ENCODE measurements around the gene LRPAP1. TPM values are rescaled to one million over a fixed set of nuclear protein-coding genes. Genes with fewer than 3 reads are reported as not detected.

The LRPAP1 gene
- total RNA-seq, 1 donor from 2014 or later: 227 TPM

DNA sequence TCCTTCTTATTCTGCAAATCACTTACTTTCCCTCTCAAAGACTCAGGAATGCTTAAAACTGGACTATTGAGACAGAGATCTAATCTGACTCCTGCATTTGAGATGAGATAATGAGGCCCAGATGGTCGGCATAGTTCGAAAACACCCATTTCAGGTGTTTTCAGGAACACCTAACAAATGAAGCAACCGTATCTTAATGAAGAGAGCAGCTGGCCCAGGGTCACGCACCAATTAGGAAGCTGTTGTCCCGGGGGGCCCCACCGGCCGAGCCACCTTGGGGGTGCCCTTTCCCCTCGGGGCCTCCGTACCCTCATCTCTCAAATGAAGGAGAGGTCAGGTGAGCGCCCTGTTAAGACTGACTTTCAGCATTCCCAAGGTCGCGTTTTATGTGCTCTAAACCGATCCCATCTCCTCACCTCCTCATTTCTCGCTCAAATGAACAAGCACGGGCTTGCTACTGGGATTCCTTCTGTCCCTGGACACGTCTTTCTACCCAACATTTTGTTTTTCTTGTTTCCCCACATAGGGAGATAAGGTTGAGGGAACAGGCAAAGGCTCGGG lies 824 bp downstream of the LRPAP1 start:
- no peak for DNase-seq (ENCODE audit: low spot score)

DNA sequence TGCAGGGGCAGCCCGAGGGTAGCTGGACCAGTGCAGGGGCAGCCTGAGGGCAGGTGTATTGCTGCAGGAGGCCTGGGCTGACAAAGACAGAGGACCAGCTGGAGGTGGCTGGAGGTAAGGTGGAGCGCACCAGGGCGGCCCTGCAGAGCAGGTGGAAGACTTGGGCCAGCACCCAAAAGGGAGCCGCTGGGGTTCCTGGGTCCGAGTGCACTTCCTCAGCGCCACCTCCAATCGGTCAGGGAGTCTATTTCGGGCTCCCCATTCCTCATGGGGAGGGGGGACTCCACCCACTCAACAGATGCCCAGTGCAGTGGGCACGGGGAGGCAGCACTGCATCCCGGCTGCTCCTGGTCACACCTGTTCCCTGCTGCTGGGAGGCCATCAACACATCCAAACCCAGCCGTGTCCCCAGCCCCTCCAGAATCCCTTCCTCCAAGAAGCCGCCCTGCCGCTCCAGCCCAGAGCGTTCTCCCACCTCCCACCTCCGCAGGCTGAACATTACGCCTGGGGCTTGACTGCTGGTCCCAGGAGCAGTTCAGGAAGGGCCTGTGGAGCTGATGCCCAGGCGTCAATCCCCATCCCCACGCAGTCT lies 1.5 kb downstream of the LRPAP1 start:
- DNase-seq (ENCODE audit: low spot score): no peak

DNA sequence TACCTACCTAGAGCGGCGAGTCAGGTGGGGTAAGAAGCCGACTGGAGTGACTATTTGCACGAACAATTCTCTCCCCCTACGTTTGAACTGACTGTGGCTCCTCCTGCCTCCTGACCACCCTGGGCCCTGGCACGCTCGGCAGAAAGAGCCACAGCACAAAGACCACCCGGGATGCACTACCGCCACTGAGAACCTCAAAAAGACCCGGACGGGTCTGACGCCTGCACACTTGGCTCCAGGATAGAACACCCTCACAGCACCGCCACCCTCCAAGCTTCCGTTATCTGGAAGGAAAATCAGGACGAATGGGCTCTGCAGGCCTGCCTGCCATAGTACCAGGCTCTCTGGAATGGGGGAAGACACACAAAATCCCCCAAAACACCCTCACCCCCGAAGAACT lies 2.2 kb downstream of the LRPAP1 start:
- no peak for DNase-seq (ENCODE audit: low spot score)

DNA sequence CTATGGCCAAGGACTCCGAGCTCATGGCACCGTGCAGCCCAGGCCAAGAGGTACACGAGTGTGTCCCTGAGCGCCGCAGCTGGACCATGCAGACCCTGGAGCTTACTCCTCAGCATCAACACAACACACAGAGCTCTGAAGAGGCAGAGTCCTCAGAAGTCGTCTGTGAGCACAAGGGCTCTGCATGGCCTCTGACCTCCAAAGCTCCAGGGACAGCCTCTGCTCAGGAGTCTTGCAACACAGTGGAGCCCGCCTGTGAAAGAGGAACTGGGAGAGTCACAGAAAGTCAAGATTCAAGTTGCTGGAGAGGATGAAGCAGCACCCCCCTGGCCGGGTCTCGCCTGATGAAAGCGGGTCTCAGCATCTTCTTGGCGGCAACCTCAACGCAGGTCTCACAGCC lies 2.9 kb downstream of the LRPAP1 start:
- DNase-seq (ENCODE audit: low spot score): no peak

DNA sequence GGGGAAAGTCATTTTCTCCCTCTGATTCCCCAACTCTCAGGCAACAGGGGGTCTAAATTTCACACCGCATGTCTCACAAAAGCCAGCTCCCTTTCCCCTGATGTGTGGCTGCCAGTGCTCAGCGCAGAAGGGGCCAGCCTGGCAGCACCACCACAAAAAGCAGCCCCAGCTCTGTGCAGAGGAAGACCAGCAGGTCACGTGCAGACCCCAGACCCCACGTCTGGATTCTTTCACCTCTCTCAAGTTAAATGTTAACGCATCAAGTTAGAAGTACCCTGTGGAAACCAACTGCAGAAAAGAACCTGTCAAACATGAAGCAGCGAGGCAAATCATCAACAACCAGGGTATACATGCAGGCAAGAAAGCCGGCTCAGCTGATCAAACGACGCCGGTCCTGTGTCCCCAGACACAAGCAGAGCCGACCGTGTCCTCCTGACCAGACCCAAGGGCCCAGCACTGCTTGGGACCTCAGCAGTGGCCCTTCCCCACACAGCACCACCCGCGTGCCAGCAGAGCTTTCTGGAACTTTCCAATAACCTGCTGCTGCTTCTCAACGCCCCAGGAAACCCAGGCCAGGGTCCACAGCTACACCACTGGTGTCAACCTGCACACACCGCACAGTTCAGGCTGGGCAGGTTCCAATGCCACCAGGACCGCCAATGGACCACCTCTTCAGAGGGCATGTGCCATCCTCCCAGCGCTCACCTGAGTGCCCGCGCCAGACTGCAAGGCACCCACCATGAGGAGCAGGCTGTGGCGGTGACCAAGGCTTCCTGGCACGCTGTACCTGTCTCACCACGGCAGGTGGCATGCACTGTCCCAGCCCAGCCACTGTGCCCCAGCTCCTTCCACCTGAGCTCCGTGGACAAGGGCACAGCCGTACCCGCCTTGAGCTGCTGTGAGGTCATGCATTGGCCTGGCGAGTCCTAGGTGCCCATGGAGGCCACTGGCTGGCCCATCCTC lies 4.0 kb downstream of the LRPAP1 start:
- no peak for DNase-seq (ENCODE audit: low spot score)

DNA sequence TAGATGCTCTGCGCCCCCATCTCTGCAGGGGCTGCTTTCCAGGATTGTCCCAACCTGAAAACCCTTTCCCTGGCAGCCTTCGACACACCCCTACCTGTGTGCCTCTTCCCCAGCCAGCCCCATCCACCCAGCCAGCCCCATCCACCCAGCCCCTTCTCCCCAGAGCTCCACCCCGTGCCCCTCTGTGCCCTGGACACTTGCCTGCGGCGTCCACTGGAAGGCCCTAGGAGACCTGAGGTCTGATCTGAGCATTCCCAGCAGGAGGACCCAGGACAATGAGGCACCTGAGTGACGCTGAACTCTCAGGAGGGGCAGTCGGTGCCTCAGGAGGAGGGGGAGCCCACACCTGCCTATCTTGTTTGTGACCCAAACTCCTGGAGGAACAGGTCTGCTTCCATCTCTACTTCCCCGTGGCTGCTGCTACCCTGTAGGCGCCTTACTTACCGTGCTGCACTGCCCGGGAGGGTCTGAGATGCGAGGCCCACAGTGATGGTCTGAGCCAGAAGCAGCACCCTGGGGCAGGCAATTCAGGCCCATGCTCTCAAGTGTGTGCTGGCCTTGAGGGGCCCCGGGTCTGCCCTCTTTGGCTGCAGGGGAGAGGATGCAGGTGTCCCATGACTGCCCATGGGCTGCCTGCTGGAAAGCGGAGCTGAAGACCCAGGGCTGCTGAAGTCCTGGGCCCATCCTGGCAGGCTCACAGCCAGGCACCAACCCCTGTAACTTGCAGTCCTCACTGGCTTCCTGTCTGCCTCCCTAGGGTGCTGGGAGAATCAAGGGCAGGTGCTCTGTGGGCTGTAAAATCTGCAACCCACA lies 4.9 kb downstream of the LRPAP1 start:
- no peak for DNase-seq (ENCODE audit: low spot score)

DNA sequence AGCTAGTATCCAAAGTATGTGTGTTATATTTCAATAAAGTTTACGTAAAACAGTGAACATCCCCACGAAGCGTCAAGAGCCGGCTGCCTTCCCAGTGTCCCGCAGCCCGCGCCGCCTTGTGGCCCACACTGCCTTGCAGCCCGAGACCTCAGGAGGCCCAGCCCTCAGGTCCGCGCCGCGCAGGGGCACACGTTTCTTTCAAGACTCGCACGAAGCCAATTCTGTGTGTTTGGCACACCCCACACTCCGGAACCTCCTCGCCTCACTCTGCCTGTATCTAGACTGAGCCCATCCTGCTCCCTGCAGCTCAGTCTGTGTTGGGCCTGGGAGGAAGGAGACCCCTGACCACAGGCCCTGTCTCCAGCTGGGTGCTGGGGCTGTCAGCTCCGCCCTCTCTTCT lies 5.8 kb downstream of the LRPAP1 start:
- DNase-seq (ENCODE audit: low spot score): no peak

DNA sequence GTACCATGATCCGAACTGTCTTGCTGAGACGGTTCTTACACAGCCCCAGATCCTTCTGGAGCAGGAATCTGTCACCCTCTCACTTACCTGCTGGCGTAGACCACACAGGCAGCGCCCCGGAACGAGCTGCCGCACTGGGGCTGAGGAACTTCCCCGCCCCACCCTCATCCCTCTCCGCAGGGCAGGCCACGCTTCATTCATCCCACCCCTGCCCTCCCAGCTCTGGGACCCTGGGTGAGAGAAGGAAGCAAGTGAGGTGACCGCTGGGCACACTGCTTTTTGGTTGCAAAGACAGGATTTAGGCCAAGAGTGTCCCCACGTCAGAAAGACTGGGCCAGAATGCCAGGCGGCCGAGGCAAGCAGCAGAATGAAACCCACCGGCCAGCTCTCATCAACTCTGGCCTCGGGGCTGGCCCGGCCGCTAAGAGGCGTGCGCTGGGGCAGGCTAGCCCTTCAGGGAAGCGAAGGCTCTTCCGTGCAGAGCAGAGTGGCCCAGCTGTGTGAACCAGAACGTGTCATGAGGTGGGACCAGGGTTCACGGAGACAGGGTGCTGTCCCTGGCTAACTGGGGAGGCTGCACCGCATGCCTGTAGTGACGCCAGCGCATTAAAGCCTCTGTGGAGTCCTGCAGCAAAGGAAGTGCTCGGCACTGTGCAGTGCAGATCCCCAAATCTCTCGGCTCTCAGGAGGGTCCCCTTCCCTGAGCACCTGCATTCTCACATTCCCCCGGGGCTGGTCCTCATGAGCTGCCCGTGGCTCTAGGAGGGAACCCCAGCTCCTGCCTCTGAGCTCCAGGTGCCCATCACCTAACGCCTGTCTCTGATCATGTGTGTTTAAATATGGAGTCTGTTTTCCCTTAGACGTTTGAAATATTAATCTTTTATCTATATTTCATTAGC lies 6.4 kb downstream of the LRPAP1 start:
- DNase-seq (ENCODE audit: low spot score): no peak

DNA sequence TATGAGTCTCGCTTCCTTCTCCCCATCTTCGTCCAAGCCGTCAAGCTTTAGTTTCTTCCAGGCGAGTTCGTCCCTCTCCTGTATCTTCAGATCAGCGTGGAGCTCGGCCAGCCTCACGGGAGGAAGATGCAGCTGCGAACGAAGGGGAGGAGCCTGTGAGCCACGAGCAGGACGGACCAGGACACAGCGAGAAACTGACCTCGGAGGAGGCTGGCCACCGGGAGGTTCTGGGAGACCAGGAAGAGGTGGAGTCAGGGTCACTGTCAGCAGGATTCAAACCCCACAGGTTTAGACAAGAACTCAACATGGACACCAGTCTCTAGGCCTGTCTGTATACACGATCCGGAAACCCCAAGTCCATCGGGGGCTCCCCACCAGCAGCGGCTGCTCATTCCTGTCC lies 7.3 kb downstream of the LRPAP1 start:
- no peak for DNase-seq (ENCODE audit: low spot score)

DNA sequence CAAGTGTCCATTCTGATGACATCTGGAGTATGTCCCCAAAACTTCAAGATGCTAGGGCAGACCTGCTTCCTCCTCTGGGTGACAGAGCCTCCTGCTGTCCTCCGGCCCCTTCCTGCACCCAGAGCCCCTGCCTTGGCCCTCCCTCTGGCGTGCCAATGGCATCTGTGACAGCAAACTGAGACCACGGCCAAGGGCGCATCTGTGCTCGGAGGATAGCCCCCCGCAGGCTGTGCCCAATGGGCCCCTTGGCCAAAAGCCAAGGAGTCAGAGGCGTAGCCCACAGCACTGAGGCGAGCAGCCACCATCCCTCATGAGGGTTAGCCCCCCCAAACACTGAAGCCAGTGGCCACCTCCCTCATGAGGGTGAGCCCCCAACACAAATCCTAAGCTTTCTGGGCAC lies 7.9 kb downstream of the LRPAP1 start:
- DNase-seq (ENCODE audit: low spot score): no peak

DNA sequence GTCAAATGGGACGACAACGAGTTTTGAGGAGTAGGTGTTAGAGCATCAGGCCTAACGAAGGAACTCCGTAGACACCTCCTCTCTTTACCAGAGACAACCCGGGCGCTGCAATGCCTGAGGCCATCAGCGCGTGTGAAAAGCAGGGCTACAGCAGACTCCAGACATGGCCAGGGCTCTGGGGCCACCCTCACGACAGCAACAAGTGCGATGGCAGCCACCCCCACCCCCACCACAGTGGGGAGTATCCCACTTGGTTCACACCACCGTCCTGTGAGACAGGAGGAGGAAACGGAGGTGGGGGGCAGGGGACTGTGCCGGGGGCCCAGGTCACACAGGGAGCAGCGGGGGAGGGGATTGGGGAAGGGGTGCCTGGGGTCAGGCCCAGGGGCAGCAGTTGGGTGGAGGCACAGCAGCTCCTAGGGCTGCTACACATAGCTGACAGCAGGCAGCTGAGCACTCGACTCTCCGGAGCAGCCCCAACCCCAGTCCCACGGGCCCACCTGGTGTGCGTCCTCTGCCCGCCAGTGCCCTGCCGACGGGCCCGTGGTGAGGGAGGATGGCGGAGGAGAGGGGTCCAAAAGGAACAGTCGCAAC lies 8.5 kb downstream of the LRPAP1 start:
- no peak for DNase-seq (ENCODE audit: low spot score)

DNA sequence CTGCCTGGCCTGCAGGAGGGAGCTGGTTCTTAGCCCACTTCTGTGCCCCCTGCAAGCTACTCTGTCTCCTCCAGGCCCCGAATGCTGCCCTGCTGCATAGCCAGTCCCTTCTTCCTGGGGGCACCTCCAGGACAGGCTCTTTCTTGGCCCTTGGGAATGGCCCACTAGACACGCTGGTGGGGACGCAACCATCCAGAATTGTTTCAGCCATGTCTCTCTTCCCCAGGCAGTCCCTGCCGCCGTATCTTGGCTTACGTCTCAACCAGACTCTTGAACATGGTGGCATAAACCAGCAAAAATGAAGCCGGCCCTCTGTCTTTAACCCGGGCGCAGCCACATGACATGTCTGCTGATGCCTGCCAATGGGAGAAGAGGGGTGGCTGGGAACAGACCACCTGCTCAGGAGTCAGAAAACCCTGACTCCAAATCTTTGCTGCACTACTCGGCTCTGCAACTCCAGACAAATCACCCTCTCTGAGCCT lies 9.0 kb downstream of the LRPAP1 start:
- no peak for DNase-seq (ENCODE audit: low spot score)

DNA sequence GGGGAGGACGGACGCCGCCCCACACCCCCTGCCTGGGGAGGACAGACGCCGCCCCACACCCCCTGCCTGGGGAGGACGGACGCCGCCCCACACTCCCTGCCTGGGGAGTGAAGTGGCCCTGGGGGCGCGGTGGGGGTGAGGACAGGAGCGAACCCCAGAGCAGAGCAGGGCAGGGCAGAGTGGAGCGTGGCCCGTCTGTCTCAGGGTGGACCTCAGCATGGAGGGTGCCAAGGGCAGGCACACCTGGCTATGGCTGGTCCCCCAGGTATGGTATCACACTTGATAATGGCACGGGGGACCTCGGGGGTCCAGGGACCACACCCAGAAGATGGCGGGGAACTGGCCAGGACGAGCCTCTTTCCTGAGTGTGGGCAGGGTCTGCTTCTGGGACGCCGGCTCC lies 9.6 kb downstream of the LRPAP1 start:
- DNase-seq (ENCODE audit: low spot score): no peak

DNA sequence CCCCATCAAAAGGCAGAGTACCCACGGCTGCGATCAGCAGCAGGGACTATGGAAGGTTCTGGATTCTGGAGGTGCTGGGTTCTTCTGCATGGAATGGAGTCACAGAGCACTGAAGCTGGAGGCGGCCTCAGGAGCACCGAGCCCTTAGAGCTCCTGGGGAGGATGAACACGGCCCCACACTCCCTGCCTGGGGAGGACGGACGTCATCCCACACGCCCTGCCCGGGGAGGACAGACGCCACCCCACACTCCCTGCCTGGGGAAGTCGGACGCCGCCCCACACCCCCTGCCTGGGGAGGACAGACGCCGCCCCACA lies 9.9 kb downstream of the LRPAP1 start:
- no peak for DNase-seq (ENCODE audit: low spot score)

DNA sequence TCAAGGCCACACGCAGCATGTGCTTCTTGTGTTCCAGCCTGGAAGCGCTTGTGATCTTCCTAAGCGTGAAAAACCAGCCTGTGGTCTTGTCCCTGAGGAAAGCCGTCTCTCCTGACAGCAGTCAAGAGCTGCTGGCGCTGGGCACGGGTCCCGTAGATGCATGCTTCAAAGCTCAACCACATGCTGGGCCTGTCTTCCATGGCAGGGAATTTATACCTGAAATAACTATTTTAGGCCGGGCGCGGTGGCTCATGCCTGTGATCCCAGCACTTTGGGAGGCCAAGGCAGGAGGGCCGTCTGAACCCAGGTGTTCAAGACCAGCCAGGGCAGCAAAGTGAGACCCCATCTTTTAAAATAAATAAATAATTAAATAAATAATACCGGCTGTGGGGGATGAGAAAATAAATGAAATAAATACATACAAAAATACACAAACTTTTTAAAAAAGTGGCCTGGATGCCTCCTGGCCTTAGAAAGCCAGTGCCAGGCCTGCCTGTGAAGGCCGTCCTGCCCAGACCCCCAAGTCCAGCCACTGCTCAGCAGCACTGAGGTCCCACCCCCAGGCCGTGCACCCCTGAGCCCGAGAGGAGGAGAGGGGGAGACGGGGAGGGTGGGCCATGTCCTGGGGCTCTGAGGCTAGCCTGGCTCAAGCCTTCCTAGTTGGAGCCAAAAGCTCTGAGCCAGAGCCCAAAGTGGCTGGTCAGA lies 10.4 kb downstream of the LRPAP1 start:
- DNase-seq (ENCODE audit: low spot score): no peak

DNA sequence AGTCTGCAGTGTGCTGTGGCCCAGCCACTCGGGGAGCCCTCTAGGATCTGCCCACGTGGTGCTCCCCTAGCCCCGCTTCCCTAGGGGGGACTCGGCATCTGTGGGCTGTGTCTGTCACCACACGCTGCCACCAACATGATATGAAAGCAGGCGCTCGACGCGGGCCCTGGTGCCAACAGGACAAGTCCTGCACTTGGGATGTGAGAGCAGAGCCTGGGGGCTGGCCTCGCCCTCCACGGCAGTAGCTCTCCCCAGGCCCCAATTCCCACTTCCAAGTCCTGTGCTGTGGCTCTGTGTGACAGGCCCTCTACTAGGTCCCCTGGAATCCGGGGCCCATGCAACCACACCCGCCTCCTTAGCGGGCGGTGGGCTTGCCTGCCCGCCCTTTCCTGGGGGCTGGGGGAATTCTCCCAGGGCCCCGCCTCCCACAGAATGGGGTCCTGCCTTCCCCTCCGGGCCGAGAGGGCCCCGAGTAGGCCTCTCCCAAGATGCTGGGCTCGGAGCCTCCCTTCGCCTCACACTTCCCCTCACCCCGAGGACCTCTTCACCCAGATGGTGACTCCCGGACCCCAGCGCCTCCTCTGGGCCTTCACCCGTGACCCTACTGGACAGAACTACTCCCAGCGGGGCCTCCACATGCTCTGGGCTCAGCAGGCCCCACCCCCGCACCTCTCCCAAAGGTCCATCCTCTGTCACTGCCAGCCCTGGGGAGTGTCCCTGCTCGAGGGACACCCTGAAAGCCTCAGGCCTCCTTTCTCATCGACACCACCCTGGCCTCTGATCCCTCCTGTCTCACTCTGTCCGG lies 11.2 kb downstream of the LRPAP1 start:
- DNase-seq (ENCODE audit: low spot score): no peak

DNA sequence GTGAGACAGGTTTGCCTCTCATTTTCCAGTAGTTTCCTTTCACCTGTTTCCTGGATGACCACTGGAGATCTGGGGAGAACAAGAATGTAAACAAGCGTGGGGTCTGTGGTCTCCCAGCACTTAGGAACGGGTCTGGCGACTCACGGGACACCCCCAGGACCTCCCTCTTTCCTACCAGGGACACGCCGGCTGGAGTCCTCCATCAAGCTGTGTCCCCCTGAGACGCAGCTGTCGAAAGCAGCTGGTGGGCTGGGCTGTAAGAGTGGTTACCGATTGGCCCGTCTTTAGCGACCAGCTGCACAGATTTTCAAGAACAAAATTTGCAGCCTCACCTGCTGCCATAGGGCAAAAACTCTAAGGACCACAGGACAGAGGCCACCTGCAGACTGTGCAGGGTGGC lies 11.9 kb downstream of the LRPAP1 start:
- no peak for DNase-seq (ENCODE audit: low spot score)

DNA sequence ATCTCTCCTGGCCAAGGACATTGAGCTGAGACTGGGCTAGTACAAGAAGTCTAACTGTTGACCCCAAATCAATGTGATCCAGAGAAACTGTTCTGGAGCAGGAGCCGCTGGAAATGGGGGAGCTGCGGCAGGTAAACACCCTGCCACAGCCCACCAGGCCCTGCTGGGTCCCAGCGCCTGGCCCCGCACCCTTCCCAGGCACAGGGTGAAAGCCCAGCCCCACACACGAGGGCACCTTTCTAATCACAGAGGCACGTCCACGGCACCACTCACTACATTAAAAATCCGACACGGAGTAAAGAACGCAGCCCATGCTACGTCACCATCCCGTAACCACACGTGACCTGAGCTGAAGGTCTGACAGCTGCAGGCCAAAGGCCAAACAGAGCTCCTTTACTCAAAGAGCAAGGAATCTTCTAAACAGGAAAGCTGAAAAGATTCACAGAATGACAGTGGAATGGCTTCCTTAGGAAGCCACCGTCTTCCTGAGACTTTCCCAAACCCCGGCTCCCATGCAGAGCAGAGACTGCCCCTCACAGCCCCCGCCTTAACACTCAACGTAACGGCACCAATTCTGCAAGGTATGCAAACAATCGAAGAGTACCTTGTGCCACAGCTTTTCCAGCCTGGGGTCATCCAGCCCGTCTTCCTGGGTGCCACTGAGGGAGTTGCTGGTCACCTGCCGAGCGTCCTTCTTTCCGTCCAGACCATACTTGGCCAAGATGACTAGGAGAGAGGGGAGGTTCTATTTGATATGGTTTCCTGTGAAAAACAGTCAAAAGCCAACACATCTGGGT lies 12.6 kb downstream of the LRPAP1 start:
- DNase-seq (ENCODE audit: low spot score): no peak

Measured in mucosa of gallbladder (tissue), 1 donor.